Parathyroid adenoma (tissue), 2 donors: ENCODE data around the gene YJU2.

ENCODE experiments used
- H2AFZ ChIP-seq: fragments of 300-600 bp; sonication (generic); one replicate; pipeline ENCODE4 v1.7.0; 2017; ENCODE audit warnings: antibody characterized with exemption, mild to moderate bottlenecking
- H3K27ac ChIP-seq: fragments of 300-600 bp; sonication (generic); one replicate; pipeline ENCODE4 v1.7.0; 2017
- H3K27me3 ChIP-seq: fragments of 300-600 bp; sonication (generic); one replicate; pipeline ENCODE4 v1.7.0; 2017; ENCODE audit warnings: low read length; ENCODE audit not compliant: control insufficient read depth, insufficient read depth
- H3K36me3 ChIP-seq: fragments of 300-600 bp; sonication (generic); one replicate; pipeline ENCODE4 v1.7.0; 2017; ENCODE audit warnings: low read length; ENCODE audit not compliant: control insufficient read depth, insufficient read depth
- H3K4me1 ChIP-seq: fragments of 300-600 bp; sonication (generic); one replicate; pipeline ENCODE4 v1.7.0; 2017; ENCODE audit warnings: control low read depth
- H3K4me2 ChIP-seq: fragments of 300-600 bp; sonication (generic); one replicate; pipeline ENCODE4 v1.7.0; 2017; ENCODE audit warnings: low read length
- H3K4me3 ChIP-seq: fragments of 300-600 bp; sonication (generic); one replicate; pipeline ENCODE4 v1.7.0; 2017; ENCODE audit warnings: low read depth, low read length
- H3K79me2 ChIP-seq: fragments of 300-600 bp; sonication (generic); one replicate; pipeline ENCODE4 v1.7.0; 2017; ENCODE audit warnings: control low read depth
- H3K9ac ChIP-seq: fragments of 300-600 bp; sonication (generic); one replicate; pipeline ENCODE4 v1.7.0; 2017; ENCODE audit warnings: mild to moderate bottlenecking
- H3K9me3 ChIP-seq: fragments of 300-600 bp; sonication (generic); one replicate; pipeline ENCODE4 v1.7.0; 2017; ENCODE audit warnings: low read length; ENCODE audit not compliant: control insufficient read depth
- TF ChIP-seq, protein P1 (sequence below): fragments of 300-600 bp; sonication (generic); IDR thresholded peaks from one replicate; pipeline ENCODE4 v1.7.0; 2017; ENCODE audit warnings: antibody characterized with exemption, mild to moderate bottlenecking
- donor health status: primary hyperparathyroidism.

YJU2 gene

DNA sequence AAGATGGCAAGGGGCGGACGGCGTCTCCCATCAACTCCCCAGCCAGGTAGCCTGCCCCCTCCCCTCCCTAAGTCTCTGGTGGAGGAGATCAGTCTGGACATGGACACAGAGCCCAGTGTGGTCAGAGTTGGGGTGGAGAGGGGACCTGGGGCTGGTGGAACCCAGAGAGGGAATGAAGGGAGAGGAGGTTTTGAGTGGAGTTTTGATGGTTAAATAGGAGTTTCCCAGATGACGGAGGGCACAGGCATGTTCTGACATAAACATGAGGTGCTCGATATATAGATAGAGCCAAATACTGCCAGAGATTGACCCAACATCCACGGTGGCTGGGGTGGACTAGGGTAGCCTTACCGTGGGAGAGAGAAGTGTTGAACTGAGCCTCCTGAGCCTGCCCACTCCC is 71.6 kb downstream of the YJU2 start:
- Histone ChIP-seq H3K9me3 (no peaks in the 10 kb centered on the region), H3K9ac (no peak overlapping the region), H3K79me2 (no peaks in the 10 kb centered on the region), H3K36me3 (no peaks in the 10 kb centered on the region), H3K27me3 (no peaks in the 10 kb centered on the region), H3K4me3 (no peak overlapping the region), H3K4me1 (no peaks in the 10 kb centered on the region), H3K27ac (no peak overlapping the region), H2AFZ (no peak overlapping the region), H3K4me2 (no peak overlapping the region)
- TF ChIP-seq, protein P1, sequence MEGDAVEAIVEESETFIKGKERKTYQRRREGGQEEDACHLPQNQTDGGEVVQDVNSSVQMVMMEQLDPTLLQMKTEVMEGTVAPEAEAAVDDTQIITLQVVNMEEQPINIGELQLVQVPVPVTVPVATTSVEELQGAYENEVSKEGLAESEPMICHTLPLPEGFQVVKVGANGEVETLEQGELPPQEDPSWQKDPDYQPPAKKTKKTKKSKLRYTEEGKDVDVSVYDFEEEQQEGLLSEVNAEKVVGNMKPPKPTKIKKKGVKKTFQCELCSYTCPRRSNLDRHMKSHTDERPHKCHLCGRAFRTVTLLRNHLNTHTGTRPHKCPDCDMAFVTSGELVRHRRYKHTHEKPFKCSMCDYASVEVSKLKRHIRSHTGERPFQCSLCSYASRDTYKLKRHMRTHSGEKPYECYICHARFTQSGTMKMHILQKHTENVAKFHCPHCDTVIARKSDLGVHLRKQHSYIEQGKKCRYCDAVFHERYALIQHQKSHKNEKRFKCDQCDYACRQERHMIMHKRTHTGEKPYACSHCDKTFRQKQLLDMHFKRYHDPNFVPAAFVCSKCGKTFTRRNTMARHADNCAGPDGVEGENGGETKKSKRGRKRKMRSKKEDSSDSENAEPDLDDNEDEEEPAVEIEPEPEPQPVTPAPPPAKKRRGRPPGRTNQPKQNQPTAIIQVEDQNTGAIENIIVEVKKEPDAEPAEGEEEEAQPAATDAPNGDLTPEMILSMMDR, result no peak
